Esophagus muscularis mucosa (tissue), 4 donors: ENCODE measurements around the gene SPINDOC. TPM values are rescaled to one million over a fixed set of nuclear protein-coding genes. Genes with fewer than 3 reads are reported as not detected.

ENCODE experiments used
- DNase-seq: peaks from one replicate; pipeline ENCODE4 v3.0.0-alpha.2; 2017; ENCODE audit errors: extremely low spot score
- H3K27ac ChIP-seq, 4 donors: fragments of 200-600 bp; sonication (generic); replicated peaks in 1 of 4; 1 replicate in 3 of 4; 2 replicates in 1 of 4; pipeline ENCODE4 v1.5.1; 2016 to 2019; ENCODE audit warnings: mild to moderate bottlenecking in 1 of 4
- H3K27me3 ChIP-seq, 4 donors: fragments of 200-600 bp; sonication (generic); one replicate each; pipeline versions ENCODE4 v1.5.1 to v1.6.0; 2016 to 2019
- H3K36me3 ChIP-seq, 4 donors: fragments of 200-600 bp; sonication (generic); one replicate each; pipeline ENCODE4 v1.5.1; 2016 to 2019
- H3K4me1 ChIP-seq, 4 donors: fragments of 200-600 bp; sonication (generic); one replicate each; pipeline ENCODE4 v1.5.1; 2016 to 2019
- H3K4me3 ChIP-seq, 4 donors: fragments of 200-600 bp; sonication (generic); 1 replicate in 2 of 4; 2 replicates in 2 of 4; pipeline ENCODE4 v1.5.1; 2016 to 2019; ENCODE audit warnings: mild to moderate bottlenecking in 4 of 4, moderate library complexity in 1 of 4
- H3K9me3 ChIP-seq, 4 donors: fragments of 200-600 bp; sonication (generic); 1 replicate in 3 of 4; 2 replicates in 1 of 4; pipeline ENCODE4 v1.5.1; 2016 to 2019
- EP300 ChIP-seq: sonication (generic); formaldehyde crosslinking; IDR thresholded peaks from one replicate; pipeline ENCODE4 v1.6.1; 2017; ENCODE audit warnings: antibody characterized with exemption
- POLR2A ChIP-seq: fragments of 450-650 bp; IDR thresholded peaks from one replicate; pipeline ENCODE4 v1.6.1; 2017; ENCODE audit warnings: antibody characterized with exemption, moderate library complexity, mild to moderate bottlenecking, low read depth
- POLR2AphosphoS5 ChIP-seq, 2 donors: sonication (generic); formaldehyde crosslinking; IDR thresholded peaks; one replicate each; pipeline ENCODE4 v1.6.1; 2017; ENCODE audit warnings: antibody characterized with exemption in 2 of 2
- WGBS: methylation state at CpG from one replicate; pipeline ENCODE4 v1.1.5; 2018; 5-methylcytosine and 5-hydroxymethylcytosine counted together
- intact Hi-C: fragments of 100-400 bp; cut with DNase I; formaldehyde crosslinking; loops from one replicate; pipeline ENCODE4 v1.15.1; 2023
- total RNA-seq, 4 donors: library from RNA; depleted of rRNA; stranded (reverse); fragments of >200 nt; gene quantifications; one replicate each; pipeline versions ENCODE4 v1.1.0 to v1.2.1, GENCODE V29; 2016
- TF ChIP-seq, protein P1 (sequence below), 3 experiments: fragments of 200-600 bp in 2 of 3; fragments of 450-650 bp in 1 of 3; sonication (generic) in 2 of 3; IDR thresholded peaks; one replicate each; pipeline ENCODE4 v1.5.1; 2017 to 2019; ENCODE audit warnings: antibody characterized with exemption in 3 of 3, mild to moderate bottlenecking in 2 of 3, moderate library complexity in 1 of 3

The SPINDOC gene
- total RNA-seq, 4 donors from 2014 or later = 12.0 to 25.8 (median 18.6) TPM

DNA sequence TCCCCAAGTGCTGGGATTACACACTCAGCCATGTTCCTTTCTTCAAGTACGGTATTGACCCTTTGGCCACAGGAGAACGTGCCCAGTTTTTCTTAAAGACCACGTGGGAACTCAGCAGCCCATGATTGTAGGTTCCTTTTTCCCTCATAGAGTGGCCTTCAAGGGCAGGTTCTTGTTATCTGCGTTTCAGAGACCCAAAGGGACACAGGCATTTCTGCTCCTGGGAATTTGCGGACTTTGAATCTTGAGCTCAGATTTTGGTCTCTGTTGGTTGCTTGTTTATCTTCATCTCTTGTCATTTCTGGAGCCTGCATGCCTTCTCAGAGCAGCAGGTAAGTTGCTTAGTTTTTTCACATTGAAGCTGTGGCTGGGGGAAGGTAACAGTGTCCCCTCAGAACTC, 37.7 kb downstream of the SPINDOC start:
- Histone ChIP-seq H3K36me3 (peaks cover 0 to 6% (median 2%) of the 10 kb centered on the region in 4 donors), H3K27ac (no peak overlapping the region), H3K4me3 (no peak overlapping the region), H3K4me1 (peaks cover 20 to 52% (median 52%) of the 10 kb centered on the region in 4 donors), H3K27me3 (no peaks in the 10 kb centered on the region), H3K9me3 (no peaks in the 10 kb centered on the region)
- DNase-seq = no peak
- intact Hi-C loops = no loop called here
- no peak for TF ChIP-seq EP300
- TF ChIP-seq POLR2AphosphoS5 (IDR thresholded peaks at IDR 0.05) = no peak
- TF ChIP-seq, protein P1, sequence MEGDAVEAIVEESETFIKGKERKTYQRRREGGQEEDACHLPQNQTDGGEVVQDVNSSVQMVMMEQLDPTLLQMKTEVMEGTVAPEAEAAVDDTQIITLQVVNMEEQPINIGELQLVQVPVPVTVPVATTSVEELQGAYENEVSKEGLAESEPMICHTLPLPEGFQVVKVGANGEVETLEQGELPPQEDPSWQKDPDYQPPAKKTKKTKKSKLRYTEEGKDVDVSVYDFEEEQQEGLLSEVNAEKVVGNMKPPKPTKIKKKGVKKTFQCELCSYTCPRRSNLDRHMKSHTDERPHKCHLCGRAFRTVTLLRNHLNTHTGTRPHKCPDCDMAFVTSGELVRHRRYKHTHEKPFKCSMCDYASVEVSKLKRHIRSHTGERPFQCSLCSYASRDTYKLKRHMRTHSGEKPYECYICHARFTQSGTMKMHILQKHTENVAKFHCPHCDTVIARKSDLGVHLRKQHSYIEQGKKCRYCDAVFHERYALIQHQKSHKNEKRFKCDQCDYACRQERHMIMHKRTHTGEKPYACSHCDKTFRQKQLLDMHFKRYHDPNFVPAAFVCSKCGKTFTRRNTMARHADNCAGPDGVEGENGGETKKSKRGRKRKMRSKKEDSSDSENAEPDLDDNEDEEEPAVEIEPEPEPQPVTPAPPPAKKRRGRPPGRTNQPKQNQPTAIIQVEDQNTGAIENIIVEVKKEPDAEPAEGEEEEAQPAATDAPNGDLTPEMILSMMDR (IDR thresholded peaks at IDR 0.05) = no peak
- TF ChIP-seq POLR2A = no peak
- WGBS = 87% methylated on average over 5 of the region's 5 CpGs

DNA sequence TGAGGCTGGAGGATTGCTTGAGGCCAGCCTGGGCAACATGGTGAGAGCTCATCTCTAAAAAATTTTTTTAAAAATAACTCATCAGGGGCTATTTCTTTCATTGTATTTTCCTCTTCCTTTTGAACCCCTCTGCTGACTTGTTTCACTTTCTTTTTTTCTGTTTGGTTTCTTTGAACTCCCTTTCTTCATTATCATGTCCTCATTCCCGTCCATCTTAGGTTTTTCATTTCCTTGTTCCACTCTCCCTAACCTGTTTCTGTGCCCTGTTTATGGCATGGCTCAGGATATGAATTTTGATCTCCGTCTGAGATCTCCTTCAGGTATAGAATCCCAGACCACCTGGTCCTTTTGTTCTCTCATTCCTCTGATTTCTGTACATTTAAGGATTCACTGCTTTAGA, 38.1 kb downstream of the SPINDOC start:
- no peak for TF ChIP-seq EP300
- TF ChIP-seq, protein P1 (IDR thresholded peaks at IDR 0.05) = no peak
- TF ChIP-seq POLR2AphosphoS5 (IDR thresholded peaks at IDR 0.05) = no peak
- no peak for TF ChIP-seq POLR2A
- Histone ChIP-seq H3K4me1 (peaks cover 20 to 49% (median 48%) of the 10 kb centered on the region in 4 donors), H3K27me3 (no peaks in the 10 kb centered on the region), H3K4me3 (no peak overlapping the region), H3K9me3 (no peaks in the 10 kb centered on the region), H3K27ac (peak overlapping the region in 2 of 4 donors; percentile 16 to 20), H3K36me3 (peaks cover 0 to 6% (median 2%) of the 10 kb centered on the region in 4 donors)
- 44% methylated on average over 2 of the region's 2 CpGs for WGBS
- DNase-seq = no peak
- intact Hi-C loops = no loop called here

- 73% methylated on average over 3 of the region's 3 CpGs for WGBS
- H3K36me3 ChIP-seq = peaks cover 0 to 6% (median 2%) of the 10 kb centered on the region in 4 donors
- no peaks in the 10 kb centered on the region for H3K27me3 ChIP-seq
- H3K9me3 ChIP-seq = no peaks in the 10 kb centered on the region
- no peak overlapping the region for H3K27ac ChIP-seq
- peaks cover 10 to 40% (median 39%) of the 10 kb centered on the region in 4 donors for H3K4me1 ChIP-seq
- no peak overlapping the region for H3K4me3 ChIP-seq
- intact Hi-C loops = no loop called here
- no peak for TF ChIP-seq POLR2A
- TF ChIP-seq, protein P1 (IDR thresholded peaks at IDR 0.05) = no peak
- TF ChIP-seq POLR2AphosphoS5 (IDR thresholded peaks at IDR 0.05) = no peak
- no peak for TF ChIP-seq EP300
- DNase-seq = no peak
These were observed 40.2 kb downstream of the SPINDOC start for GRCh38 chr11:63853476-63853875.

DNA sequence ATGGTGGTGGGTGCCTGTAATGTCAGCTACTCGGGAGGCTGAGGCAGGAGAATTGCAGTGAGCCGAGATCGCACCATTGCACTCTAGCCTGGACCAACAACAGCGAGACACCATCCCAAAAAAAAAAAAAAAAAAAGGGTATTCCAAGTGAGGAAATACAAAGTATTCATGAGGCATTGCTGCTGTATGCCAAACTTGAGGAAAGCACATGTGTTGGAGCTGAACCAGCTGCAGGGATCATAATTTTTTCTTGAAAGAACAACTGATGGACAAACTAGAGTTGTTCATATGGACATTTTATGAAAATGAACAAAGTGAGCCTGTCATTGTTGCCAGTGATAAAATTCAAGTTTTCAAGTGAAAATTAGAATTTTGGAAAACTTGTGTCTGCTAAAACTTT, 41.4 kb downstream of the SPINDOC start:
- H3K27ac ChIP-seq = no peak overlapping the region
- TF ChIP-seq EP300 (no peak), POLR2A (no peak), POLR2AphosphoS5 (IDR thresholded peaks at IDR 0.05) (no peak)
- TF ChIP-seq, protein P1 (IDR thresholded peaks at IDR 0.05) = no peak
- WGBS = 79% methylated on average over 4 of the region's 4 CpGs

GRCh38 chr11:63855975-63856374, 42.7 kb downstream of the SPINDOC start:
- peaks cover 18 to 50% (median 37%) of the 10 kb centered on the region in 4 donors for H3K4me1 ChIP-seq
- intact Hi-C loops = no loop called here

More for the DNA sequence above, 41.4 kb downstream of the SPINDOC start:
- Histone ChIP-seq H3K4me3 (no peak overlapping the region), H3K36me3 (peaks cover 0 to 10% (median 0%) of the 10 kb centered on the region in 4 donors), H3K27me3 (no peaks in the 10 kb centered on the region), H3K9me3 (no peaks in the 10 kb centered on the region), H3K4me1 (peaks cover 21 to 53% (median 44%) of the 10 kb centered on the region in 4 donors)
- no peak for DNase-seq
- intact Hi-C loops = no loop called here

More at GRCh38 chr11:63855975-63856374, 42.7 kb downstream of the SPINDOC start:
- H3K27me3 ChIP-seq = no peaks in the 10 kb centered on the region
- TF ChIP-seq POLR2A = no peak
- TF ChIP-seq, protein P1 (IDR thresholded peaks at IDR 0.05) = no peak
- no peak for TF ChIP-seq POLR2AphosphoS5 (IDR thresholded peaks at IDR 0.05)
- TF ChIP-seq EP300 = no peak
- no peak overlapping the region for H3K4me3 ChIP-seq
- H3K27ac ChIP-seq = no peak overlapping the region
- WGBS = 80% methylated on average over 2 of the region's 2 CpGs
- peaks cover 0 to 13% (median 0%) of the 10 kb centered on the region in 4 donors for H3K36me3 ChIP-seq
- no peak for DNase-seq
- no peaks in the 10 kb centered on the region for H3K9me3 ChIP-seq
